A673 (cell line): Measurements from ENCODE around the gene CCR5AS.

Experiments
- BruUV-seq: library from RNA; stranded (reverse); fragments of 400-500 nt; replicated peaks from 2 replicates; lab custom pipeline; 2021; lab: Mats Ljungman, UMichigan
- CTCF ChIA-PET: fragments of 300-600 bp; sonication (Branson Sonifier 250); formaldehyde crosslinking; loops from one replicate; lab custom pipeline; 2022; ENCODE audit warnings: antibody characterized with exemption; lab: Charles Lee
- POLR2A ChIA-PET: fragments of 300-600 bp; sonication (Branson Sonifier 250); formaldehyde crosslinking; loops from one replicate; lab custom pipeline; 2022; ENCODE audit warnings: antibody characterized with exemption; ENCODE audit not compliant: low non-redundant PET; lab: Charles Lee
- DNase-seq: peaks from one replicate; pipeline ENCODE4 v3.0.0-alpha.2; 2015; ENCODE audit warnings: low spot score
- H3K27ac ChIP-seq: fragments of 200-600 bp; sonication (generic); 2 replicates; pipeline ENCODE4 v1.5.1; 2016; ENCODE audit warnings: mixed run types, low read depth, mild to moderate bottlenecking, mixed read lengths, antibody characterized with exemption, low read length; ENCODE audit not compliant: poor library complexity, severe bottlenecking
- H3K27me3 ChIP-seq: fragments of 200-600 bp; sonication (generic); replicated peaks from 2 replicates; pipeline ENCODE4 v1.6.1; 2017; ENCODE audit warnings: mixed run types, low read depth, mild to moderate bottlenecking, mixed read lengths, antibody characterized with exemption, low read length; ENCODE audit not compliant: insufficient read depth, poor library complexity
- H3K36me3 ChIP-seq: fragments of 200-600 bp; sonication (generic); 2 replicates; pipeline ENCODE4 v1.6.1; 2016; ENCODE audit warnings: mixed run types, mild to moderate bottlenecking, mixed read lengths, antibody characterized with exemption, low read length; ENCODE audit not compliant: insufficient read depth, poor library complexity, severe bottlenecking
- H3K4me1 ChIP-seq: fragments of 200-600 bp; sonication (generic); 2 replicates; pipeline ENCODE4 v1.6.1; 2017; ENCODE audit warnings: mixed run types, mild to moderate bottlenecking, mixed read lengths, antibody characterized with exemption, low read length; ENCODE audit not compliant: insufficient read depth, poor library complexity, severe bottlenecking
- H3K4me3 ChIP-seq: fragments of 200-600 bp; sonication (generic); 2 replicates; pipeline ENCODE4 v1.5.1; 2016; ENCODE audit warnings: low read depth, mixed run types, mild to moderate bottlenecking, mixed read lengths, low read length; ENCODE audit not compliant: poor library complexity, severe bottlenecking
- H3K9me3 ChIP-seq: fragments of 200-600 bp; sonication (generic); 2 replicates; pipeline ENCODE4 v1.6.1; 2016; ENCODE audit warnings: mixed run types, low read depth, mild to moderate bottlenecking, mixed read lengths, antibody characterized with exemption, low read length; ENCODE audit not compliant: poor library complexity, severe bottlenecking
- EZH2 ChIP-seq: fragments of 200-600 bp; sonication (generic); IDR thresholded peaks from 2 replicates; pipeline ENCODE4 v1.6.1; 2017; ENCODE audit warnings: borderline replicate concordance, low read depth, mild to moderate bottlenecking, mixed read lengths, antibody characterized with exemption, low read length; ENCODE audit not compliant: poor library complexity, severe bottlenecking
- intact Hi-C: fragments of 100-400 bp; cut with micrococcal nuclease; formaldehyde crosslinking; loops from one replicate; pipeline ENCODE4 v1.10.0; 2022; ENCODE audit not compliant: unreplicated experiment
- TF ChIP-seq, protein P1 (sequence below): fragments of 300-800, 200-600 bp; sonication (generic); conservative IDR thresholded peaks from 2 replicates; pipeline ENCODE4 v1.5.1; 2017; ENCODE audit warnings: low read depth, mild to moderate bottlenecking, antibody characterized with exemption, low read length, moderate library complexity, mixed read lengths

CCR5AS gene

DNA sequence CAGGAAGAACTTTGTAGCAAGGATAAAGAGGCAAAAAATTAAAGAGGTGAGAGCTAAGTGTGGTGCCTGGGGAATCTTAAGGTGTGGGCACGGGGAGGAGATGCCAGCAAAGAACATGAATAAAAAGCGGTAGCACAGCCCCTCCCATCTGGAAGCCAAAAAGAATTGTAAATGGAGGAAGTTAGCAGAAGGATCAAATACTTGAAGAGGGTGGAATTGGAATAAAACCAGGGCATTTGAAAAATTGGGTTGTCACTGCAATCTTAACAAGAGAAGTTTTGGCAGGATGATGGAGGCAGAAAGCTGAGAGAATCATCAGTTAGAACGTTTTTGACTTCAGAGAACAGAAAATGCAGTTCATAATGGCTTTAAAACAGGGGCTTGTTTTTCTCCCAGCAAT is 50.6 kb downstream of the CCR5AS start:
- Histone ChIP-seq H3K4me3 (no peak overlapping the region), H3K4me1 (peaks cover 6% of the 10 kb centered on the region), H3K9me3 (no peaks in the 10 kb centered on the region), H3K36me3 (no peaks in the 10 kb centered on the region), H3K27me3 (peaks cover 27% of the 10 kb centered on the region), H3K27ac (no peak overlapping the region)
- TF ChIP-seq EZH2: no peak
- TF ChIP-seq, protein P1, sequence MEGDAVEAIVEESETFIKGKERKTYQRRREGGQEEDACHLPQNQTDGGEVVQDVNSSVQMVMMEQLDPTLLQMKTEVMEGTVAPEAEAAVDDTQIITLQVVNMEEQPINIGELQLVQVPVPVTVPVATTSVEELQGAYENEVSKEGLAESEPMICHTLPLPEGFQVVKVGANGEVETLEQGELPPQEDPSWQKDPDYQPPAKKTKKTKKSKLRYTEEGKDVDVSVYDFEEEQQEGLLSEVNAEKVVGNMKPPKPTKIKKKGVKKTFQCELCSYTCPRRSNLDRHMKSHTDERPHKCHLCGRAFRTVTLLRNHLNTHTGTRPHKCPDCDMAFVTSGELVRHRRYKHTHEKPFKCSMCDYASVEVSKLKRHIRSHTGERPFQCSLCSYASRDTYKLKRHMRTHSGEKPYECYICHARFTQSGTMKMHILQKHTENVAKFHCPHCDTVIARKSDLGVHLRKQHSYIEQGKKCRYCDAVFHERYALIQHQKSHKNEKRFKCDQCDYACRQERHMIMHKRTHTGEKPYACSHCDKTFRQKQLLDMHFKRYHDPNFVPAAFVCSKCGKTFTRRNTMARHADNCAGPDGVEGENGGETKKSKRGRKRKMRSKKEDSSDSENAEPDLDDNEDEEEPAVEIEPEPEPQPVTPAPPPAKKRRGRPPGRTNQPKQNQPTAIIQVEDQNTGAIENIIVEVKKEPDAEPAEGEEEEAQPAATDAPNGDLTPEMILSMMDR: no peak
- ChIA-PET CTCF (no interaction called here), POLR2A (no interaction called here)
- DNase-seq: no peak
- no TSS peak for BruUV-seq
- intact Hi-C loops: no loop called here

DNA sequence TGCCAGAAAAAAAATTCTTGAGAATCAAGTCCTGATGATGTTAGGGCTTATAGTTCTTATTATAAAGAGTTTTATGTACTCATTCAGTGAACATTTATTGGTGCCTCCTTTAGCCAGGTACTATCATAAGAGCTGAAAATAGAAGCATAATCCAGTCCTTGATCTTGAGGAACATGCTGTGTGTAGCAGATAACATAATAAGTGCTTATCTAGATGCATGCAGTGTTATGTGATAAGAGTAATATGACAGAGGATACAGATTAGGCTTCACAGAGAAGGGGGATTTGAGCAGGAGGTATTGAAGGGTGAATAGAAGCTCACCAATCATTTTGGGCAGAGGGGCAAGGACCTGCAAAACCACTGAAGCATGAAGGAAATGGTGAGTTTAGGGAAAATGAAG is 51.9 kb downstream of the CCR5AS start:
- POLR2A ChIA-PET: no interaction called here

DNA sequence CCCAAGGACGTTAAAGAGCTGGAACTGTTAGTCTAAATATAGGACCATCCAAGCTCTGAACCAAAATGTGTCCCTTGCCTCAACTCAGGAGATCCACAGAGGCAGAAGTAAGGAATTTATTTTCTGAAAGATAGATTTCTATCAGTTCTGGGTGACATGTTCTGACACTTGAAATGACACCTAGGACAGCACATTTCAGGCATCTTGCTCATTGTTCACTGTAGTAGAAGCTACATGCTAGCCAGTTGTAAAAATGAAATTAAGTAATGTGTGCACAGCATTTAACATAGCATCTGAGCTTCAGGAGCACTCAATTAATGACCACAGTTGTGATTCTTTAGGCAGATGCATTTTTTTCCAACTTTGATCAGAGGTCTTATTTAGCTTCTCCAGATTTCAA is 52.4 kb downstream of the CCR5AS start:
- no peaks in the 10 kb centered on the region for H3K9me3 ChIP-seq
- no peak for TF ChIP-seq EZH2
- H3K4me1 ChIP-seq: no peaks in the 10 kb centered on the region
- no peaks in the 10 kb centered on the region for H3K36me3 ChIP-seq
- no peak overlapping the region for H3K4me3 ChIP-seq
- POLR2A ChIA-PET: no interaction called here
- intact Hi-C loops: no loop called here
- H3K27ac ChIP-seq: no peak overlapping the region
- DNase-seq: no peak
- no TSS peak for BruUV-seq
- peaks cover 35% of the 10 kb centered on the region for H3K27me3 ChIP-seq
- CTCF ChIA-PET: no interaction called here

More for the DNA sequence above, 51.9 kb downstream of the CCR5AS start:
- no peak for DNase-seq
- peaks cover 31% of the 10 kb centered on the region for H3K27me3 ChIP-seq
- peaks cover 3% of the 10 kb centered on the region for H3K4me1 ChIP-seq
- H3K27ac ChIP-seq: no peak overlapping the region
- no peaks in the 10 kb centered on the region for H3K36me3 ChIP-seq
- CTCF ChIA-PET: no interaction called here
- H3K4me3 ChIP-seq: no peak overlapping the region
- TF ChIP-seq, protein P1: no peak
- no peak for TF ChIP-seq EZH2
- intact Hi-C loops: no loop called here
- no peaks in the 10 kb centered on the region for H3K9me3 ChIP-seq
- BruUV-seq: no TSS peak
